Osteoblast (primary cell): ENCODE results near the gene NOXO1. TPM values are rescaled to one million over a fixed set of nuclear protein-coding genes. Genes with fewer than 3 reads are reported as not detected.

Source experiments
- DNase-seq: peaks from one replicate; pipeline ENCODE4 v3.0.0; 2011; ENCODE audit warnings: low spot score, mixed read lengths; ENCODE audit not compliant: insufficient read length; ENCODE audit errors: missing footprints
- H2AFZ ChIP-seq: 2 replicates; pipeline ENCODE4 v1.6.0; 2011; ENCODE audit warnings: mild to moderate bottlenecking, low read length
- H3K27ac ChIP-seq: 2 replicates; pipeline ENCODE4 v1.5.1; 2011; ENCODE audit warnings: mild to moderate bottlenecking, low read depth, low read length, moderate library complexity
- H3K27me3 ChIP-seq: 2 replicates; pipeline ENCODE4 v1.6.0; 2012; ENCODE audit warnings: mild to moderate bottlenecking, control low read depth, inconsistent platforms, low read length, moderate library complexity; ENCODE audit not compliant: insufficient read depth
- H3K36me3 ChIP-seq: 2 replicates; pipeline ENCODE4 v1.5.1; 2011; ENCODE audit warnings: mild to moderate bottlenecking, low read length, control low read depth, moderate library complexity; ENCODE audit not compliant: insufficient read depth
- H3K4me1 ChIP-seq: 2 replicates; pipeline ENCODE4 v1.5.1; 2011; ENCODE audit warnings: mild to moderate bottlenecking, low read length, control low read depth, moderate library complexity; ENCODE audit not compliant: insufficient read depth
- H3K4me2 ChIP-seq: 2 replicates; pipeline ENCODE4 v1.6.0; 2011; ENCODE audit warnings: mild to moderate bottlenecking, low read length; ENCODE audit not compliant: insufficient read depth
- H3K4me3 ChIP-seq: fragments of 200-600 bp; sonication (generic); 3 replicates; pipeline ENCODE4 v1.5.1; 2012; ENCODE audit warnings: mild to moderate bottlenecking, low read length, inconsistent platforms; ENCODE audit not compliant: insufficient read depth
- H3K79me2 ChIP-seq: 2 replicates; pipeline ENCODE4 v1.6.0; 2012; ENCODE audit warnings: mild to moderate bottlenecking, low read length, control low read depth, inconsistent platforms; ENCODE audit not compliant: insufficient read depth
- H3K9me3 ChIP-seq: 2 replicates; pipeline ENCODE4 v1.5.1; 2011; ENCODE audit warnings: low read depth, low read length, control low read depth
- H4K20me1 ChIP-seq: 2 replicates; pipeline ENCODE4 v1.6.0; 2012; ENCODE audit warnings: mild to moderate bottlenecking, low read length, control low read depth; ENCODE audit not compliant: insufficient read depth
- CTCF ChIP-seq: IDR thresholded peaks from 2 replicates; pipeline ENCODE4 v1.5.1; 2011; ENCODE audit warnings: mild to moderate bottlenecking, low read depth, low read length, moderate library complexity; ENCODE audit errors: extremely low read depth
- total RNA-seq: library from RNA; depleted of rRNA; stranded (reverse); fragments of >200 nt; gene quantifications from 2 replicates; pipeline ENCODE4 v1.2.3, GENCODE V29; 2012

NOXO1 gene
- total RNA-seq, 1 donor: under 0.01 TPM

- H3K27ac ChIP-seq: peak overlapping the region; percentile 57
- H3K27me3 ChIP-seq: no peaks in the 10 kb centered on the region
- H3K4me1 ChIP-seq: peaks cover 32% of the 10 kb centered on the region
- peak overlapping the region; percentile 82 for H3K4me3 ChIP-seq
- DNase-seq: no peak
- peaks cover 82% of the 10 kb centered on the region for H3K79me2 ChIP-seq
- H4K20me1 ChIP-seq: peaks cover 67% of the 10 kb centered on the region
- no peak overlapping the region for H2AFZ ChIP-seq
- peaks cover 13% of the 10 kb centered on the region for H3K36me3 ChIP-seq
- H3K9me3 ChIP-seq: no peaks in the 10 kb centered on the region
- no peak for TF ChIP-seq CTCF
- peak overlapping the region; percentile 96 for H3K4me2 ChIP-seq
These were observed 26.0 kb upstream of the NOXO1 start for GRCh38 chr16:2007081-2007836.

GRCh38 chr16:2006317-2006716, 25.0 kb upstream of the NOXO1 start:
- Histone ChIP-seq H3K27ac (no peak overlapping the region), H3K27me3 (no peaks in the 10 kb centered on the region), H3K36me3 (peaks cover 22% of the 10 kb centered on the region), H3K4me3 (no peak overlapping the region), H3K9me3 (no peaks in the 10 kb centered on the region), H4K20me1 (peaks cover 71% of the 10 kb centered on the region), H2AFZ (no peak overlapping the region), H3K79me2 (peaks cover 91% of the 10 kb centered on the region), H3K4me1 (peaks cover 32% of the 10 kb centered on the region), H3K4me2 (no peak overlapping the region)
- no peak for TF ChIP-seq CTCF
- DNase-seq: no peak

GRCh38 chr16:2005646-2006045, 24.4 kb upstream of the NOXO1 start:
- peaks cover 31% of the 10 kb centered on the region for H3K4me1 ChIP-seq
- TF ChIP-seq CTCF: no peak
- no peak overlapping the region for H3K4me2 ChIP-seq
- no peak for DNase-seq
- H2AFZ ChIP-seq: no peak overlapping the region
- peaks cover 28% of the 10 kb centered on the region for H3K36me3 ChIP-seq
- peaks cover 71% of the 10 kb centered on the region for H4K20me1 ChIP-seq
- H3K27me3 ChIP-seq: no peaks in the 10 kb centered on the region
- H3K4me3 ChIP-seq: no peak overlapping the region
- no peak overlapping the region for H3K27ac ChIP-seq
- H3K79me2 ChIP-seq: peaks cover 94% of the 10 kb centered on the region
- H3K9me3 ChIP-seq: no peaks in the 10 kb centered on the region

DNA sequence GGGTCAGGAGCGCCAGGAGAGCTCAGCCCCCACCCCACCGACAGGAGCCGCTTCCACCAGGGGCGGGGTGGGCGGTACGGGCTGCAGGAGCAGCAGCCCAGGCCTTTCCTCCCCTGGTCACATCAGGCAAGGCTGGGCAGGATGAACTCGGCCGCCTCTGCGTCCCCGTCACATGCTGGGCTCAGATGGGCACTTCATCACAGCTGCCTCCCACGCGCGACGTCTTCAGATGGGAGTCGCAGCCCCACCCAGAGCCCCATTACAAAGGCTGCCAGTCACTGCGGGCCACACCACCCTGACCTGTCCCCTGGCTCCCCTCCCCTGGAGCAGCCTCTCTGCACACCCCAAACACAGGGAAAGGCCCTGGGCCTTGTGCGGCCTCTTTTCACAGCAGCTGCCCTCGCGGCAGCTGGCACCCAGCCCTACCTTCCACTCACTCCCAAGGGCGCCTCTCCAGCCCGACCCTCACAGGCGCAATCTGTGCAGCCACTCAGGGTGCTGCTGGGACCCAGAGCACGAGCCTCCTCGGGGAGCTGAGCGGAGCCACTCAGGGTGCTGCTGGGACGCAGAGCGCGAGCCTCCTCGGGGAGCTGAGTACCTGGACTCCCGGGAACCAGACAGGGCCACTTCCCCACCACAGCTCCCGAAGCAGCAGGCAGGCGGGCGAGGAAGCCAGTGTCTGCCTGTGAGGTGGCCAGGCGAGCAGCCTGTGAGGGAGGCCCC, 23.7 kb upstream of the NOXO1 start:
- Histone ChIP-seq H3K4me1 (peaks cover 25% of the 10 kb centered on the region), H4K20me1 (peaks cover 71% of the 10 kb centered on the region), H3K36me3 (peaks cover 33% of the 10 kb centered on the region), H3K9me3 (no peaks in the 10 kb centered on the region), H2AFZ (no peak overlapping the region), H3K27ac (no peak overlapping the region), H3K27me3 (no peaks in the 10 kb centered on the region), H3K79me2 (peaks cover 87% of the 10 kb centered on the region), H3K4me2 (no peak overlapping the region), H3K4me3 (no peak overlapping the region)
- no peak for DNase-seq
- no peak for TF ChIP-seq CTCF
